NCI-H345 (cell line): ENCODE results near the gene KCNS3.

ENCODE experiments used
- DNase-seq: peaks from one replicate; lab custom pipeline; 2025; lab: John Stamatoyannopoulos, UW

Gene KCNS3, protein sequence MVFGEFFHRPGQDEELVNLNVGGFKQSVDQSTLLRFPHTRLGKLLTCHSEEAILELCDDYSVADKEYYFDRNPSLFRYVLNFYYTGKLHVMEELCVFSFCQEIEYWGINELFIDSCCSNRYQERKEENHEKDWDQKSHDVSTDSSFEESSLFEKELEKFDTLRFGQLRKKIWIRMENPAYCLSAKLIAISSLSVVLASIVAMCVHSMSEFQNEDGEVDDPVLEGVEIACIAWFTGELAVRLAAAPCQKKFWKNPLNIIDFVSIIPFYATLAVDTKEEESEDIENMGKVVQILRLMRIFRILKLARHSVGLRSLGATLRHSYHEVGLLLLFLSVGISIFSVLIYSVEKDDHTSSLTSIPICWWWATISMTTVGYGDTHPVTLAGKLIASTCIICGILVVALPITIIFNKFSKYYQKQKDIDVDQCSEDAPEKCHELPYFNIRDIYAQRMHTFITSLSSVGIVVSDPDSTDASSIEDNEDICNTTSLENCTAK

GRCh38 chr2:17878281-17879136, at the start of gene KCNS3:
Gene KCNS3, plus strand, starts transcription at chr2:17878667. Its CDS starts 52,342 bp downstream, at chr2:17931009.
- DNase-seq: peak; percentile 82

DNA sequence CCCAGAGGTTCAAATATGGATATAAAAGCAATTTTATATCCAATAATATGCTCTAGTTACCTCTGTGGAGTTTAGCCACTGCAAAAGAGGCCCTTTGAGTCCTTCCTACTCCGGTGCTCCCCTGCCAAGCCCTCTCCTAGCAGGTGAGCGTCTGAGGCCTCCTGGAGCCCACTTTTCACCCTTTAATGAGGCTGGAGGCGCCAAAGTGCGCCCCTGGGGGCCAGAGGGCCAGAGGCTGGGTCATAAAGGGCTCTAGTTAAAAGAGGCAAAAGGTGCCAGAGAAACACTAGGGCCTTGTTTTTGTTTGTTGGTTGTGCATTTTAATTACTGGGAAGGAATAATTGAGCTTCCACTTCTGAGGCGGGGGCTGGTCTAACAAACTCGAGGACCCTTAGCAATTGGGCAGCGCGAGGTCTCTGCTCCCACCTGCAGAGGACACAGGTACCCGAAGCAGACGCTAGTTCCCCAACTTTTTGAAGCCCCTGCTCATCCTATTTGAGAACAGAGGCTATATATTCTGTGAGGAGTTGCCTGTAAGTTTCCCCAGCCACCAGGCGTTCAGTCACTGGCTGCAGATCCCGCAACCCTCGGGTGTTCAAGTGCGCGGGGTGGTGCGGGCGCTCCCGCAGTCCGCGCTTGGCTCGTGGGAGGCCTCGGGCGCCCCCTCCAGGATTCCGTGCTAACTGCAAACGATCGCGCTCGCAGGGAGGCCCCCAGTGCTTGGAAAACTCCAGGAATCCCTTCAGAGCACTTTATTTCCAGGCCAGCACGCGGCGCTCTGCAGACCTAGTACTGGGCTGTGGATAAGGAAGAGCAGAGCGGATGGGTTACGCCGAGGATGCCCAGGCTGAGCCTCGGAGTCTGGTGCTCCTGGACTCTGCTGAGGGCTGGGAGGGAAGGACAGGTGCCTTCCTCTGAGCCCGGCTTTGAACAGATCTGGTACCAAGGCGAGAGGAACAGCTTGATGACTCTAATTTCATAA, 48.1 kb upstream of the KCNS3 start:
- DNase-seq: peak; percentile 61

GRCh38 chr2:17835516-17835915, 43.0 kb upstream of the KCNS3 start:
- no peak for DNase-seq

- no peak for DNase-seq
These were observed 38.5 kb upstream of the KCNS3 start for GRCh38 chr2:17839959-17840358.

GRCh38 chr2:17843457-17843856, 35.0 kb upstream of the KCNS3 start:
- no peak for DNase-seq

- no peak for DNase-seq
These were observed 32.7 kb upstream of the KCNS3 start for GRCh38 chr2:17845806-17846205.

DNA sequence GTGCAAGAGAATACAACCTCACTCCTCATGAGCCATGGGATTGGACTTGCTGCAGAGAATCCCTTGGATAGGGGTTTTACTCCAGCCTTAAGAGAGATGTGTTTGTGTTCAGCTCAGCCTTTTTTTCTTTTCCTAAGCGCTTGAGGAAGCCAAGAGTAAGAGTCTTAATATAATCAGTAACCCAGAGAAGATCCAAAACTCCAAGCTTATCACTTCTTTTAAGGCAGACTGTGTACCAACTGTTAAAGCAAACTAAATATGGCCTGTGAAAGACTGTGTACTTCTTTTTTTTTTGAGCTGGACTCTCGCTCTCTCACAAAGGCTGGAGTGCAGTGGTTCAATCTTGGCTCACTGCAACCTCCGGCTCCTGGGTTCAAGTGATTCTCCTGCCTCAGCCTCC, 31.8 kb upstream of the KCNS3 start:
- DNase-seq: no peak

- DNase-seq: no peak
These were observed 31.2 kb upstream of the KCNS3 start for GRCh38 chr2:17847236-17847635.

DNA sequence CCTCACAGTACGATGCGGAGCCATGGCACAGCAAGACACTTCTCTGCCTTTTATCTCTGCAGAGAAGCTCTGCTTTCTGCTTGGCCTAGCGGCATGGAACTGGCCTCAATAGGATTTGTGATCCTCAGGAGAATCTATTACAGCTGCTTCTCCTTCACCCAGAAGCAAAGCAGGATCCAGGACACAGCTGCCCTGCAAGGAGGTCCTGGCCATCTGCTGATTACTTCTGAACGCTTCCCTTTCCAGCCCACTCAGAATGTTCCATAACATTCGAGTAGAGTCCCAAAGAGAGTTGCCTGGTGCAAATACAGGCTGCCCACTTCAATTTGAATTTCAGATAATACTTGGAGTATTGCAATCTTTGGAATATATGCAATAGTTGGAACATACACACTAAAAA, 29.2 kb upstream of the KCNS3 start:
- no peak for DNase-seq

GRCh38 chr2:17850151-17850550, 28.3 kb upstream of the KCNS3 start:
- no peak for DNase-seq

GRCh38 chr2:17851731-17852585, 26.5 kb upstream of the KCNS3 start:
- DNase-seq: peak; percentile 69

GRCh38 chr2:17853799-17854198, 24.7 kb upstream of the KCNS3 start:
- DNase-seq: no peak

- no peak for DNase-seq
These were observed 21.4 kb upstream of the KCNS3 start for GRCh38 chr2:17857021-17857420.

- DNase-seq: no peak
These were observed 20.4 kb upstream of the KCNS3 start for GRCh38 chr2:17858064-17858463.

GRCh38 chr2:17863539-17863938, 14.9 kb upstream of the KCNS3 start:
- no peak for DNase-seq

DNA sequence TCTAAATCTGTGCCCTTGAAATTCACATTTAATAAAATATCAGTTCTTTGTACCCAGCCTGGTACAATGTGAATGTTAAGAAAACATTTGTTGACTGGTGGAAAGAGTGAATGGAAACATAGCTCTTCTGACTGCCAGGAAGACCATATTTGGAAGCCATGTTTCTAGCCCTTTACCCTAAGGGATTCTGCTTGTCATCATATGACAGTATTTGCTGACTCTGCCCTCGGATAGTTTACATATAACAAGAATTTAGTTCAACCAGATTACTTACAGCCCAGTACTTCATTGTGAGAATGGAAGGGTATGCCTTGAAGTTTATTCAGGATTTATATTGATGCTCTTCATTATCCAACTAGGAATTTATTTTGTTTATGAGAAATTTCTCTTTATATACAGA, 13.8 kb upstream of the KCNS3 start:
- no peak for DNase-seq

DNA sequence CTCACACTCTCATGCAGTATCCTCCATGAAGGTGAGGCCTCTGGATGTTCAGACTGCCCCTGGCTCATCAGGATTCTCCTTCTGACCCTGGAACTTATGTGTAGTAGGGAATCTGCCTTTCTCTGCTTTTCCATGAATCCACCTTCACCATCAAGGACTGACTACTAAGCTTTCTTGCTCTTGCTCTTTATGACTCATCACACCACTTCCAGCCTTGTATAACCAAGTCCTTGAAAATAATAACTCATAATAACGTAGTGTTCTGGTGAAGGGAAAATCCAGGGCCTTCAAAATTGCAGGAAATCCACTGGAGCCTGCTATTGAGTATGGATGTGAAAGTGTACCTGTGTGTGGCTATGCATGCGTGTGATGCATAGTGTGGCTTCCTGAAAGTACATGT, 11.3 kb upstream of the KCNS3 start:
- DNase-seq: no peak

DNA sequence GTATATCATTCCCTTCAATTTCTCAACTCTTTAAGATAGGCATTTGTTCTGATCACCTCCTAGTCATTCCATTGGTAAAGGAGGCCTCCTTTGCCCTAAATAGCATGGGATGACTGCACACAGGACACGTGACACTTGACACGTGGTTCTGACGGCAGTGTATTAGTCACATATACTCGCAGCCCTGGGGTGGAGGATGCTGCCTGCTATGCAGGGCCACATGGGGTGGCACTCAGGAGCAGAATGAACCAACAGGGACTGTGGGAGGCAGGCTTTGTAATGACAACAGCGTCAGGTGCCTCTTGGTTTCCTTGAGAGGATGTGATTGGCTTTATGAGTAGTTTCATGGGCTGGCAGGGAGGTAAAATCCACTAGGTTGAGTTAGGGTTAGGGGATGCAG, 9.3 kb upstream of the KCNS3 start:
- no peak for DNase-seq

- no peak for DNase-seq
These were observed 6.8 kb upstream of the KCNS3 start for GRCh38 chr2:17871639-17872038.

DNA sequence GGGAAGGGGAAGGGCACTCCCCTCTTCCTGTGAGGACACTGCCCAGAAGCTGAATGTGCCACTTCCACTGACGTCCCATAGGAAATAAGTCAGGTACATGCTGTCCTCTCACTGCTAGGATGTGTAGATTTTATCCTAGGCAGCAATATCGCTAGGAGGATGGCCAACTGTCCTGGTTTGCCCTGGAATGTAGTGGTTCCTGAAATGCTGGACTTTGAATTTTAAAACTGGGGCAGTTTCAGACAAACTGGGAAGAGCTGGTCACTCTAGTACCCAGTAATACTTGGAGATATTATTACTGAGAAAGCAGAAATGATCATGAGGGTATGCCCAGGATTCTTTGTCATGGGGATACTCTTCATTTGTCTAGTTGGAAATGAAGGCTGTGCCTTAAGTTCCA, 5.4 kb upstream of the KCNS3 start:
- DNase-seq: no peak

GRCh38 chr2:17876590-17876989, 1.9 kb upstream of the KCNS3 start:
- DNase-seq: no peak
